ENCODE measurements around the gene ZNF655. TPM values are rescaled to one million over a fixed set of nuclear protein-coding genes. Genes with fewer than 3 reads are reported as not detected.
"Not testable (repeated sequence)": the region's sequence is repeated elsewhere in the genome, so short reads cannot be mapped to it uniquely, and the experiment has no call there.

Gene ZNF655
- total and polyA plus RNA-seq, 5 donors from 2014 or later = 89.9 to 148 (median 97.7) TPM

GRCh38 chr7:99561737-99562051 lies 3.3 kb downstream of the ZNF655 start:
- Mint-ChIP-seq H3K9me3 (peaks cover 0 to 2% (median 0%) of the 10 kb centered on the region in 7 donors), H3K27me3 (peaks cover 8% of the 10 kb centered on the region), H3K4me1 (peaks cover 18 to 63% (median 50%) of the 10 kb centered on the region in 4 donors), H3K4me3 (peak overlapping the region in 1 of 4 donors; percentile 60), H3K27ac (peak overlapping the region in 1 of 3 donors; percentile 97), H3K36me3 (peaks cover 39% of the 10 kb centered on the region)
- no peaks in the 10 kb centered on the region for H3K9me3 ChIP-seq (ENCODE audit: control insufficient read depth in 2 of 2, low read length in 2 of 2)
- DNase-seq = no peak
- peaks cover 58% of the 10 kb centered on the region for H3K36me3 ChIP-seq (ENCODE audit: control insufficient read depth, insufficient read depth, low read length)
- no peak overlapping the region for H3K27ac ChIP-seq (ENCODE audit: insufficient read depth, low read length, poor library complexity, severe bottlenecking)
- no peak for ATAC-seq (ENCODE audit: low read depth in 2 of 2)
- H3K4me3 ChIP-seq (ENCODE audit: low read depth, low read length) = no peak overlapping the region
- H3K4me1 ChIP-seq (ENCODE audit: control insufficient read depth, insufficient read depth, low read length, poor library complexity, severe bottlenecking) = peaks cover 36% of the 10 kb centered on the region
- H3K27me3 ChIP-seq (ENCODE audit: control insufficient read depth, insufficient read depth, low read length) = no peaks in the 10 kb centered on the region

- H3K9me3 ChIP-seq (ENCODE audit: control insufficient read depth in 2 of 2, low read length in 2 of 2) = no peaks in the 10 kb centered on the region
- no peak overlapping the region for H3K27ac ChIP-seq (ENCODE audit: insufficient read depth, low read length, poor library complexity, severe bottlenecking)
Measured at GRCh38 chr7:99562114-99562784, 3.8 kb downstream of the ZNF655 start.

GRCh38 chr7:99562832-99563231 lies 4.4 kb downstream of the ZNF655 start:
- Mint-ChIP-seq H3K27ac (peak overlapping the region in 2 of 3 donors; percentile 72 to 84), H3K36me3 (peaks cover 38% of the 10 kb centered on the region), H3K27me3 (peaks cover 6% of the 10 kb centered on the region), H3K4me1 (peaks cover 18 to 52% (median 42%) of the 10 kb centered on the region in 4 donors), H3K9me3 (peaks cover 0 to 2% (median 0%) of the 10 kb centered on the region in 7 donors), H3K4me3 (peak overlapping the region in 1 of 4 donors; percentile 60)
- DNase-seq = peak in 1 of 3 donors; percentile 31
- peak; percentile 27 to 44 for ATAC-seq (ENCODE audit: low read depth in 2 of 2)
- Histone ChIP-seq H3K9me3 (ENCODE audit: control insufficient read depth in 2 of 2, low read length in 2 of 2) (no peaks in the 10 kb centered on the region), H3K36me3 (ENCODE audit: control insufficient read depth, insufficient read depth, low read length) (peaks cover 58% of the 10 kb centered on the region), H3K27ac (ENCODE audit: insufficient read depth, low read length, poor library complexity, severe bottlenecking) (no peak overlapping the region), H3K27me3 (ENCODE audit: control insufficient read depth, insufficient read depth, low read length) (no peaks in the 10 kb centered on the region), H3K4me3 (ENCODE audit: low read depth, low read length) (no peak overlapping the region), H3K4me1 (ENCODE audit: control insufficient read depth, insufficient read depth, low read length, poor library complexity, severe bottlenecking) (peaks cover 24% of the 10 kb centered on the region)

More at GRCh38 chr7:99562114-99562784, 3.8 kb downstream of the ZNF655 start:
- peaks cover 39% of the 10 kb centered on the region for H3K36me3 Mint-ChIP-seq
- H3K27me3 Mint-ChIP-seq = peaks cover 8% of the 10 kb centered on the region
- no peaks in the 10 kb centered on the region for H3K27me3 ChIP-seq (ENCODE audit: control insufficient read depth, insufficient read depth, low read length)
- peaks cover 0 to 2% (median 0%) of the 10 kb centered on the region in 7 donors for H3K9me3 Mint-ChIP-seq
- peaks cover 18 to 57% (median 46%) of the 10 kb centered on the region in 4 donors for H3K4me1 Mint-ChIP-seq
- H3K4me3 Mint-ChIP-seq = peak overlapping the region in 2 of 4 donors; percentile 48 to 60
- no peak overlapping the region for H3K4me3 ChIP-seq (ENCODE audit: low read depth, low read length)
- peak overlapping the region in 2 of 3 donors; percentile 84 to 93 for H3K27ac Mint-ChIP-seq
- ATAC-seq (ENCODE audit: low read depth in 2 of 2) (no peak), DNase-seq (no peak)
- H3K36me3 ChIP-seq (ENCODE audit: control insufficient read depth, insufficient read depth, low read length) = peaks cover 58% of the 10 kb centered on the region
- H3K4me1 ChIP-seq (ENCODE audit: control insufficient read depth, insufficient read depth, low read length, poor library complexity, severe bottlenecking) = peaks cover 30% of the 10 kb centered on the region

GRCh38 chr7:99563650-99564049 lies 5.2 kb downstream of the ZNF655 start:
- ATAC-seq (ENCODE audit: low read depth in 2 of 2) (no peak), DNase-seq (no peak)
- H3K4me3 Mint-ChIP-seq = peak overlapping the region in 1 of 4 donors; percentile 74
- H3K4me3 ChIP-seq (ENCODE audit: low read depth, low read length) = no peak overlapping the region
- H3K27me3 ChIP-seq (ENCODE audit: control insufficient read depth, insufficient read depth, low read length) = no peaks in the 10 kb centered on the region
- H3K4me1 Mint-ChIP-seq = peaks cover 18 to 49% (median 39%) of the 10 kb centered on the region in 4 donors
- H3K27ac ChIP-seq (ENCODE audit: insufficient read depth, low read length, poor library complexity, severe bottlenecking) = no peak overlapping the region
- H3K36me3 ChIP-seq (ENCODE audit: control insufficient read depth, insufficient read depth, low read length) = peaks cover 58% of the 10 kb centered on the region
- H3K4me1 ChIP-seq (ENCODE audit: control insufficient read depth, insufficient read depth, low read length, poor library complexity, severe bottlenecking) = peaks cover 22% of the 10 kb centered on the region
- H3K27ac Mint-ChIP-seq = no peak overlapping the region
- H3K9me3 ChIP-seq (ENCODE audit: control insufficient read depth in 2 of 2, low read length in 2 of 2) = no peaks in the 10 kb centered on the region
- no peaks in the 10 kb centered on the region for H3K27me3 Mint-ChIP-seq
- peaks cover 33% of the 10 kb centered on the region for H3K36me3 Mint-ChIP-seq
- H3K9me3 Mint-ChIP-seq = peaks cover 0 to 2% (median 0%) of the 10 kb centered on the region in 7 donors

GRCh38 chr7:99568770-99569169 lies 10.3 kb downstream of the ZNF655 start:
- not testable (repeated sequence) for H3K27ac ChIP-seq (ENCODE audit: insufficient read depth, low read length, poor library complexity, severe bottlenecking); DNase-seq; H3K9me3 Mint-ChIP-seq; H3K4me3 ChIP-seq (ENCODE audit: low read depth, low read length); H3K4me1 ChIP-seq (ENCODE audit: control insufficient read depth, insufficient read depth, low read length, poor library complexity, severe bottlenecking); H3K27me3 ChIP-seq (ENCODE audit: control insufficient read depth, insufficient read depth, low read length); H3K9me3 ChIP-seq (ENCODE audit: control insufficient read depth in 2 of 2, low read length in 2 of 2); H3K27me3 Mint-ChIP-seq; ATAC-seq (ENCODE audit: low read depth in 2 of 2); H3K27ac Mint-ChIP-seq
- Mint-ChIP-seq H3K4me1 (peaks cover 6 to 18% (median 15%) of the 10 kb centered on the region in 4 donors), H3K36me3 (peaks cover 40% of the 10 kb centered on the region), H3K4me3 (peak overlapping the region in 1 of 4 donors; percentile 54)
- peaks cover 58% of the 10 kb centered on the region for H3K36me3 ChIP-seq (ENCODE audit: control insufficient read depth, insufficient read depth, low read length)

- H3K27me3 ChIP-seq (ENCODE audit: control insufficient read depth, insufficient read depth, low read length) = no peaks in the 10 kb centered on the region
- Mint-ChIP-seq H3K27me3 (no peaks in the 10 kb centered on the region), H3K27ac (peak overlapping the region in 1 of 3 donors; percentile 83), H3K4me1 (peaks cover 0 to 7% (median 1%) of the 10 kb centered on the region in 4 donors), H3K9me3 (no peaks in the 10 kb centered on the region), H3K4me3 (no peak overlapping the region), H3K36me3 (peaks cover 33% of the 10 kb centered on the region)
- peaks cover 33% of the 10 kb centered on the region for H3K36me3 ChIP-seq (ENCODE audit: control insufficient read depth, insufficient read depth, low read length)
- H3K9me3 ChIP-seq (ENCODE audit: control insufficient read depth in 2 of 2, low read length in 2 of 2) = no peaks in the 10 kb centered on the region
- H3K27ac ChIP-seq (ENCODE audit: insufficient read depth, low read length, poor library complexity, severe bottlenecking) = no peak overlapping the region
- no peaks in the 10 kb centered on the region for H3K4me1 ChIP-seq (ENCODE audit: control insufficient read depth, insufficient read depth, low read length, poor library complexity, severe bottlenecking)
- DNase-seq (no peak), ATAC-seq (ENCODE audit: low read depth in 2 of 2) (no peak)
- no peak overlapping the region for H3K4me3 ChIP-seq (ENCODE audit: low read depth, low read length)
Measured at GRCh38 chr7:99571768-99572167, 13.3 kb downstream of the ZNF655 start.

GRCh38 chr7:99573257-99573656 lies 14.8 kb downstream of the ZNF655 start:
- DNase-seq = no peak
- H3K27me3 ChIP-seq (ENCODE audit: control insufficient read depth, insufficient read depth, low read length) = no peaks in the 10 kb centered on the region
- no peak overlapping the region for H3K4me3 ChIP-seq (ENCODE audit: low read depth, low read length)
- H3K27me3 Mint-ChIP-seq = no peaks in the 10 kb centered on the region
- peak overlapping the region in 1 of 3 donors; percentile 7 for H3K27ac Mint-ChIP-seq
- peaks cover 33% of the 10 kb centered on the region for H3K36me3 Mint-ChIP-seq
- H3K4me1 Mint-ChIP-seq = peaks cover 0 to 8% (median 7%) of the 10 kb centered on the region in 4 donors
- no peak overlapping the region for H3K4me3 Mint-ChIP-seq
- peaks cover 33% of the 10 kb centered on the region for H3K36me3 ChIP-seq (ENCODE audit: control insufficient read depth, insufficient read depth, low read length)
- no peaks in the 10 kb centered on the region for H3K9me3 Mint-ChIP-seq
- no peak overlapping the region for H3K27ac ChIP-seq (ENCODE audit: insufficient read depth, low read length, poor library complexity, severe bottlenecking)
- H3K4me1 ChIP-seq (ENCODE audit: control insufficient read depth, insufficient read depth, low read length, poor library complexity, severe bottlenecking) = no peaks in the 10 kb centered on the region
- ATAC-seq (ENCODE audit: low read depth in 2 of 2) = no peak
- H3K9me3 ChIP-seq (ENCODE audit: control insufficient read depth in 2 of 2, low read length in 2 of 2) = no peaks in the 10 kb centered on the region

GRCh38 chr7:99576251-99576650 lies 17.8 kb downstream of the ZNF655 start:
- Histone ChIP-seq H3K27ac (ENCODE audit: insufficient read depth, low read length, poor library complexity, severe bottlenecking) (no peak overlapping the region), H3K9me3 (ENCODE audit: control insufficient read depth in 2 of 2, low read length in 2 of 2) (no peaks in the 10 kb centered on the region), H3K4me1 (ENCODE audit: control insufficient read depth, insufficient read depth, low read length, poor library complexity, severe bottlenecking) (peaks cover 14% of the 10 kb centered on the region), H3K27me3 (ENCODE audit: control insufficient read depth, insufficient read depth, low read length) (no peaks in the 10 kb centered on the region), H3K4me3 (ENCODE audit: low read depth, low read length) (no peak overlapping the region), H3K36me3 (ENCODE audit: control insufficient read depth, insufficient read depth, low read length) (peaks cover 22% of the 10 kb centered on the region)
- Mint-ChIP-seq H3K4me3 (no peak overlapping the region), H3K4me1 (peaks cover 0 to 19% (median 13%) of the 10 kb centered on the region in 4 donors), H3K9me3 (no peaks in the 10 kb centered on the region), H3K36me3 (peaks cover 22% of the 10 kb centered on the region), H3K27me3 (no peaks in the 10 kb centered on the region), H3K27ac (peak overlapping the region in 2 of 3 donors; percentile 14 to 36)
- DNase-seq (no peak), ATAC-seq (ENCODE audit: low read depth in 2 of 2) (no peak)

Data from CD4-positive, CD25-positive, alpha-beta regulatory T cell (primary cell).